Measurements from ENCODE around the gene KRT3.

Gene KRT3

GRCh38 chr12:52826611-52827498, 30.9 kb upstream of the KRT3 start:
- DNase-seq, result no peak

- DNase-seq, result no peak
These were observed 30.0 kb upstream of the KRT3 start for GRCh38 chr12:52825961-52826360.

GRCh38 chr12:52824741-52825410, 29.0 kb upstream of the KRT3 start:
- no peak for DNase-seq

- DNase-seq, result no peak
These were observed 28.0 kb upstream of the KRT3 start for GRCh38 chr12:52823761-52824450.

- no peak for DNase-seq
These were observed 27.0 kb upstream of the KRT3 start for GRCh38 chr12:52822771-52823510.

- no peak for DNase-seq
These were observed 26.1 kb upstream of the KRT3 start for GRCh38 chr12:52821826-52822660.

GRCh38 chr12:52821071-52821730, 25.3 kb upstream of the KRT3 start:
- no peak for DNase-seq

GRCh38 chr12:52820521-52820920, 24.6 kb upstream of the KRT3 start:
- DNase-seq, result no peak

- DNase-seq, result no peak
These were observed 24.0 kb upstream of the KRT3 start for GRCh38 chr12:52819731-52820510.

GRCh38 chr12:52818887-52819420, 23.0 kb upstream of the KRT3 start:
- no peak for DNase-seq

GRCh38 chr12:52818388-52818787, 22.5 kb upstream of the KRT3 start:
- DNase-seq, result no peak

GRCh38 chr12:52817699-52818238, 21.9 kb upstream of the KRT3 start:
- no peak for DNase-seq

- DNase-seq, result no peak
These were observed 21.2 kb upstream of the KRT3 start for GRCh38 chr12:52817003-52817698.

- no peak for DNase-seq
These were observed 20.0 kb upstream of the KRT3 start for GRCh38 chr12:52815676-52816588.

GRCh38 chr12:52815161-52815560, 19.2 kb upstream of the KRT3 start:
- DNase-seq, result no peak

- no peak for DNase-seq
These were observed 18.8 kb upstream of the KRT3 start for GRCh38 chr12:52814710-52815155.

GRCh38 chr12:52813885-52814709, 18.2 kb upstream of the KRT3 start, which contains the start of gene KRT4:
Gene KRT4, minus strand, starts transcription at chr12:52814116. Its CDS starts 58 bp downstream, at chr12:52814058.
- no peak for DNase-seq
